NCI-H1417 treated with DMSO at 0.1 percent for 48 hours (cell line): ENCODE results near the gene EIF4A2.
A peak's percentile ranks its signal among the peaks of the same experiment; 100 is the strongest.
"Not testable (repeated sequence)": the region's sequence is repeated elsewhere in the genome, so short reads cannot be mapped to it uniquely, and the experiment has no call there.

Experiments used
- DNase-seq: peaks from one replicate; lab custom pipeline; 2025; lab: John Stamatoyannopoulos, UW

EIF4A2 gene

GRCh38 chr3:186784820-186785494, 1.6 kb downstream of the EIF4A2 start:
- DNase-seq: no peak

GRCh38 chr3:186785495-186786018, 2.2 kb downstream of the EIF4A2 start:
- DNase-seq: no peak

- no peak for DNase-seq
These were observed 3.5 kb downstream of the EIF4A2 start for GRCh38 chr3:186786922-186787321.

GRCh38 chr3:186787642-186788481, 4.5 kb downstream of the EIF4A2 start:
- DNase-seq: no peak

- no peak for DNase-seq
These were observed 5.3 kb downstream of the EIF4A2 start for GRCh38 chr3:186788482-186789370.

- no peak for DNase-seq
These were observed 6.3 kb downstream of the EIF4A2 start for GRCh38 chr3:186789554-186790260.

GRCh38 chr3:186790261-186790981, 7.0 kb downstream of the EIF4A2 start:
- no peak for DNase-seq

GRCh38 chr3:186798239-186798874, 15.0 kb downstream of the EIF4A2 start:
- no peak for DNase-seq

GRCh38 chr3:186800285-186800684, 16.9 kb downstream of the EIF4A2 start:
- DNase-seq: no peak

- no peak for DNase-seq
These were observed 19.3 kb downstream of the EIF4A2 start for GRCh38 chr3:186802701-186803100.

- DNase-seq: not testable (repeated sequence)
These were observed 20.1 kb downstream of the EIF4A2 start for GRCh38 chr3:186803447-186803846.

GRCh38 chr3:186806089-186807055, 23.0 kb downstream of the EIF4A2 start, which contains the start of gene RFC4:
Gene RFC4 (minus strand): TSS chr3:186806482. CDS start chr3:186804713, 1,769 bp downstream.
- DNase-seq: peak; percentile 55

GRCh38 chr3:186807231-186807630, 23.9 kb downstream of the EIF4A2 start:
- no peak for DNase-seq

GRCh38 chr3:186810336-186810996, 27.1 kb downstream of the EIF4A2 start:
- DNase-seq: no peak

- not testable (repeated sequence) for DNase-seq
These were observed 27.9 kb downstream of the EIF4A2 start for GRCh38 chr3:186811313-186811712.

- DNase-seq: no peak
These were observed 30.7 kb downstream of the EIF4A2 start for GRCh38 chr3:186814100-186814499.

- DNase-seq: no peak
These were observed 32.1 kb downstream of the EIF4A2 start for GRCh38 chr3:186815435-186815834.

GRCh38 chr3:186818516-186818915, 35.1 kb downstream of the EIF4A2 start:
- DNase-seq: no peak
